Erythroblast (primary cell): ENCODE results near the gene ATR.

ENCODE experiments used
- GATA1 ChIP-seq: IDR thresholded peaks from 2 replicates; pipeline ENCODE4 v1.6.1; 2011; ENCODE audit warnings: low read depth, mild to moderate bottlenecking, control low read depth, low read length, moderate library complexity
- POLR2A ChIP-seq: IDR thresholded peaks from 2 replicates; pipeline ENCODE4 v1.6.1; 2011; ENCODE audit warnings: mild to moderate bottlenecking, low read length

DNA sequence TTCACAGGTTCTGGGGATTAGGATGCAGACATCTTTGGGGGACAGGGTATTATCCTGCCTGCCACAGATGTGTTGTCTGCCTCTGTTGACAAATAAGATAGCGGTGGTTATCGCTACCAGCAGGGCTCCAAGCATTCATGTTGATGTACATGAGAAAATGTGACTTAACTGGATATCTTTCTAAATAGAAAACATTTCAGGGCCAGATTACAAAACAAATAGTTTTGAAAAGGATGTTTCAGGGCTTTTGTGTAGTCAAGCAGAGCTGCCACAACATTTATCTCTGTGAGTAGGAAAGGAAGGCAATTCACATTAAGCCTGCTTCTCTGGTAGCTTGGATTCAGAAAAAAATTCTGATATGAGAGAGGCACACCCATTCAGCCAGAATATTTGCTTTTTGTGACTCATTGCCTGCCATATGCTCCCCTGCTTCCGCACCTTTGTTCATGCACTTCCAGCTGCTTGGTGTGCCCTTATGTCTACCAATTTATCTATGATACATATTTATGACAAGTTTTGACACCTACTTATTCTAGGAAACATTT, 40.5 kb upstream of the ATR start:
- no peak for TF ChIP-seq POLR2A
- TF ChIP-seq GATA1: no peak
